HG03039 (cell line): ENCODE data around the gene DAP.

Experiments
- ATAC-seq: cut with Tn5 transposase; IDR thresholded peaks from one replicate; pipeline ENCODE4 v1.9.1; 2021; ENCODE audit warnings: mild to moderate bottlenecking, moderate library complexity; ENCODE audit not compliant: unreplicated experiment

DAP gene

DNA sequence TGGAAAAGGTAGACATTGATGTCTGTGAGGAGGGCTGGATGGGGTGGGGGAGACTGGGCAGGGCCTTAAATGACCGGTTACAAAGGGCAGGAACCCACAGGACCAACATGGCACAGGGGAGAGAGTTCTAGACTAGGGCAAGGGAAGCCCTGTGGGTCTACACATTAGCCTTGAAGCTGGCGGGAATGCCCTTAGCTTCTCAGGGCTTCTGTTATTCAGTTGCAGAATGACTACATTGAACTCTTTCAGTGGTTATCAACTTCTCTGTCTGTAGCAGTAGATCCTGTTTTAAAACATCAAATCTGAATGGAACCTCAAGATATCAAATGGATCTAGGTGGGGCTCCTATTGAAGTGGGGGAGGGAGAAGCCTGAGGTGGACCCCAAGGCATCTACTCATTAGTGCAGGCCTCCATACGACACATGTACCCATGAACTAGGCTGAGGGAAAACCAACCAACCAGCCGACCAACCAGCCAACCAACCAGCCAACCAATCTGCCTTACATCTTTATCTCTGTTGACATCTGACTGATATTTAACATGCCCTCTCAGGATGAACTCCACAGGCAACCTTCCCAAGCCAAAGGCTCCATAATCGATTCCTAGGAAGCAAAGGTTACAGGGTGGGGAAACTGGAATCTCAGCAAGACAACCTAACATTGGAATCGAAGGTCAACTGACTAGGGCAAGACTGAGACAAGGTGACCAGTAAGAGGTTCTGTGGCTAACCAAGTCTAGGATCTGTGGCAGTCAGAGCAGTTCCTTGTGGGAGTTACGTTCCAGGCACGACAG is 48.3 kb downstream of the DAP start:
- ATAC-seq: peak; percentile 95

DNA sequence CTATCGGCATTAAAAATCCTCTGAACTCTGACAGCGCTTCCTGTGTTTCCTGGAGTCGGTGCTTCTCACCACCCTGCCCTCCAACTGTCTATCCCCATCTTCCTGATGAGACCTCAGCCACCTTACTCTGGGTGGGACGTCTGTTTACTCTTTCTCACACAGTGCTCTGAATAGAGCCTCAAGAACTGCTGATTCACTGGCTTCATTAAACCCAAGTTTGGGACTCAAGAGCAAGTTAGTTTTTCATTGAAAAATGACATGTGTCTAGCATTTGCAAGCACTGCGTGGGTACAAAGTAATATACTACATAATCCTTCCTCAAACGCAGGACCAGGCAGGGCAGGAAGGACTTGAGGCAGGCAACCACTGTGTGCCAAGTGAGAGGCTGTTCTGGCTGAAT is 49.5 kb downstream of the DAP start:
- ATAC-seq: no peak

DNA sequence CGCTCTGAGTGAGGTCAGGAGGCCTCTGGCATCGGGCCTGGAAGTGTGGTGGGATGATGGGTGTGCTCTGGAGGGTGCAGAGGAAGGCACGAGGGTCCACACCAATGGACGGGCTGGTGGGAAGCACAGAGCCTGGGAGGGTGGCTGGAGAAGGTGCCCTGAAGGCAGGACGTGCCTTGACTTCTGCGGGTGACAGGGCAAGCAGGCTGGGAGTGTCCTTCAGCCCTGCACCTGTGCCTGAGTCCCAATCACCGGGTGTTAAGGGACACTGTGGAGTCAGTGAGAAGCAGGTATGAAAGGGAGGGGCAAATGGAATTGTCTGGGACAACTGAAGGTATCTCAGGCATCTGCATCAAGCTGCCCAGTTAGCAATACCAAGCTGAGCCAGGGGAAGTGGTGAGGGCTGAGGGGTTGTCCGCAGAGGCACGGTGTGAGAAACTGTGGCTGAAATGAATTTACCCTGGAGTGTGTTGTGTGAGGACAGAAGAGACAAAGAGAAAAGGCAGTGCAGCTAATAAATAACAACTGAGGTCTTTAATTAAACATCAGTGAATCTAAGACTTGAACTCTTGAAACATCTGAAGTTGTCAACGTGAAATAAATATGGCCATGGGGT is 50.4 kb downstream of the DAP start:
- no peak for ATAC-seq

DNA sequence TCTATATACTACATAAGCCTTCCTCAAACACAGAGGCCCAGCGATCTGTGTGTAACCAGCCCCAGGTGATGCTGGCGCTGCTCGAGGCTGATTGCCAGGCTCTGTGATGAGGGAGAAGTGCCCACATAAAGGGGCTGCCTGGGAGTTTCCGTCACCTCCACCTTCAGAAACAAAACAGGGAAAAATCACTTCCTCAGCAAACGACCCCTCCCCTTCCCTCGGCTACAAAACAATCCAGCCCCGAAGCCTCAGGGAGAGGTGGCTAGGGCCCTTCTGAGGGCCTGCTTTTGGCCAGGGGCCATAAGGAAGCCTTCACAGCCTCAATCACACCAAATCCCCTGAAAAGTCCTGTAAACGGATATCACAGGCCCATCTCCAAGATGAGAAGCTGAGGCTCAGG is 51.1 kb downstream of the DAP start:
- ATAC-seq: no peak

DNA sequence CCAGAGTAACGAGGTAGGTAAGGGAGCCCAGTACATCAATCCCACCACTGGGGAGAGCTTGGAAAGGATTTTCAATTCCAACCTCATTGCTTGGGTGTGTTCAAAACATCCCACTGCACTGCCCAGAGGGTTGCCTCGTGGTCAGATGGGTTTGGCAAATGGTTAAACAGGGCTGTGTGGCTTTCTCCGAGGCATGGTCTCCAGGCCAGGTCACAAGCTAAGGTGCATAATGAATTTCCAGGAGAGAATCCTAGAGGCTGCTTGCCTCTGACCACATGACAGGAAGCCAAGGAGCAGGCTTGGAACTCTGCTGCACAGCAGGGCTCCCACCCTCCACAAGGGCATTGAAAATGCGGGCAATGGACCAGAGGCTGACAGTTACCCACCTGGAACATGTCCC is 51.6 kb downstream of the DAP start:
- no peak for ATAC-seq

DNA sequence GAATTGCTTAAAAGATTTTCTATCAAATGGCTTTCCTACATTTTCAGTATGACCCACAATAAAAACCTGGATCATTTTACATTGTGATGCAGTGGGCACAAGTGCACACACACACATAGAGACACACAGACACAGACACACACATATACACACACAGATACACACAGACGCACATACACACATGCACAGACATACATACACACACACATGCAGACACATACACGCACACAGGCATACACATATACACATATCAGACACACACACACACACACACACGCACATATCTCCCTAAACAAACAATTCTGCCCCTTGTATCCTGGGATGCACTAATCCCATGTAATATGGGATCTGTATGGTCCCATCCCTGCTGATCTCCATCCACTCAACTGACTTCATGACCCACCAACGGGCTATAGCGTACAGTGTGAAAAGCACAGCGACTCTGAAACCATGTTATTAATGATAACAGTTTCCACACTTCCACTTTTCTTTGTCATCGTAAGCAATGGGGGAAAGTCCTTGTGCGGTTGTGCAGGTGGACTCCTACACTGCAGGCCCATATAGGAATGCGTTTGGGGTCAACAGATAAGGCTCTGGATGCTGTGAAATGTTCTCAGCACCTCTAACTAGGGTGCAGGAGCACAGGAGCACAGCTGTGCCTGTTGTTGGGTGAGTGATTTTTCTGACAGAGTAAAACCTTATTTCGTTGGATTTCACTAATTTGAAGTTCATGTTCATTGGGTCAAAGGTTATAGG is 52.7 kb downstream of the DAP start:
- ATAC-seq: no peak

DNA sequence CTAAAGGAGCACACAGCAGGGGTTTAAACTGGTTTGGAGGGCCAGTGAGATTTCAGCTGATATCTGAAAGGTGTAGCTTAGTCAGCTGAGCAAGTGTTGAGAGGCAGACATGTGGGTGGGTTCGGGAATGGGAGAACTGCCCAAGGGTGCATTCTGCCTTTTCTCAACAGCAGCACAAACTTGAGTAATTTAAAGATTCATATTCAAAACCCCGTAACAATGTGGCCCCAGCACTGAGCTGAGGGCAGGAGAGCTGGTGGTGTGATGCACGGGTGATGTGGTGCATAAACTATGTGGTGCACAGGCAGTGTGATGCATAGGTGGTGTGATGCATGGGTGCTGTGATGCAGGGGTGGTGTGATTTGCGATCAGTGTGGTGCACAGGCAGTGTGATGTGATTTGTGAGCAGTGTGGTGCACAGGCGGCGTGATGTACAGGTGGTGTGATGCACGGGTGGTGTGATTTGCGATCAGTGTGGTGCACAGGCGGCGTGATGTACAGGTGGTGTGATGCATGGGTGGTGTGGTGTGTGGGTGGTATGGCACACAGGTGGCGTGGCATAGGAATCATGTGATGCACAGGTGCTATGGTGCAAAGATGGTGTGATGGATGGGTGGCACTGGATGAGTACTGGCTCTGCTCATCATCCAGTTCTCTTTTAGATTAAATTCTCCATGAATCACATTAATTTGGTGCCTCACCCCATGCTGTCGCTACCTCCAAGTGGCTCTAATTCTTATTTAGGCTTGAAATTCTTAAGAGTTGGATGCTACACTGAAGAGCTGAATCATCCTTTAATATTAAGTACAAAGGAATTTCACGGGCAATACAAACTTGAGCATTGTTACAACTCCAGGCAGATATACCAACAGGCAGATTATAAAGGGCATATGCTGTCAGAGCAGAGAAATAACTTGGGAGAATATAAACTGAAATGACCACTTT is 53.6 kb downstream of the DAP start:
- no peak for ATAC-seq

DNA sequence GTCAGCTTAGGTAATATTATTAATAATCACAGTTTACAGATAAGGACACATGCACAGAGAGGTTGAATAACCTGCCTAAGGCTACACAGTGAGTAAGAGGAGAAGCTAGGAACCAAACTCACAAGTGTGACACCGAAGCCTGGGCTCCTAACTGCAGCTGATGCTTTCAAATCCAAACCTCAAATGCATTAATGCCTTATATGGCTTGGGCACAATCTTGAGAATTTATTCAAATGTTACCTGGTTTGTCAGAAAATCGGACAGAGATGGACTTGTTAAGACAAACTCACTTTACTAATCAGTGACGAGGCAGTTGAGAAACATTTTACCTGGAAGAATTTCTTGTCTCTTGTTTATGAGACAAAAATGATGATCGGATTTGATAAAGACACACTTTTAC is 54.7 kb downstream of the DAP start:
- no peak for ATAC-seq

DNA sequence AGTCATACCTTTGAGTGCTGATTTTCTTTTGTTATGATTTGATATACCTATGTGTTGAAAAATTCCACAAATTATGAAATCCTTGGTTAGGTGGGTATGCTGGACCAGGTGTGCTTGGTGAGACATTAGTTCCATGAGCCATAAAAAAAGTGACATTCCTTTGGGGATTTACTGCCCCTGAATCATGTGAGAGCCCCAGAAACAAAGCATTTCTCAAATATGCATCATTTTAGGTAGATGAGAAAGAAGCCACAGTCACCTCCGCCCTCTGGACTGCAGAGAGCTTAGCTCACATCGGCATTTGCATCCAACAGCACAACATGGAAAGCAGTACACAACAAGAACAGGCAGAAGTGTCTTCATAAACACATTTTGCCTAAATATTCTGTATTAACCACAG is 55.3 kb downstream of the DAP start:
- no peak for ATAC-seq

DNA sequence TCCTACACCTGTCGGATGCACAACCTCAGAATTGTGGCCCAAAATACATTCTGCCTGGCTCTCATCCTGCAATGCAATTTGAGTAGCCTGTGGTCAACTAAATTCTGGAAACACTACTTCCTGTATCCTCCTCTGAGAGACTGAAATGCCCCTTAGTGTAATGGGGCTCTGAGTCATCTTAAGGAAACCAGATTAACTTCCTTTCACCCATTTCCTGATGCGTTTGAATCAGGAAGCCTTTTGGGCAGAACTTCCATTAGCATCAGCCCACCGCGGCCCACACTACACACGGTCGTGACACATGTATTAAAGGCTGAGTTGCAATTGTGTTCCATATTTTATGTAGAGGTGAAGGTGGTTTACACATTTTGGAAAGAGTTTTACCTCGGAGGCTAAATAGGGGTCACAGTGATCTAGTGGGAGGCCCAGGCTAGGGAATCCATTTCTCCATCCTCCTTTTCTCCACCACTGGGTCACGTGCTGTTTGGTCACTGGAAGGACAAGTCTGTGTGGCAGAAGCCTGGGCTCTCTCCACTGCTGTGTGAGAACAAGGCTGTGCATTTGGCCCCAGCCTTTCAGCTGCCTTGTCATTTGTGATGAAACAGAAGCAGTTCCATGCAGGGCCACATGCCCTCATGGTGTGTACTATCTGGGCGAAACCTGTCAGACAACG is 55.9 kb downstream of the DAP start:
- ATAC-seq: no peak

DNA sequence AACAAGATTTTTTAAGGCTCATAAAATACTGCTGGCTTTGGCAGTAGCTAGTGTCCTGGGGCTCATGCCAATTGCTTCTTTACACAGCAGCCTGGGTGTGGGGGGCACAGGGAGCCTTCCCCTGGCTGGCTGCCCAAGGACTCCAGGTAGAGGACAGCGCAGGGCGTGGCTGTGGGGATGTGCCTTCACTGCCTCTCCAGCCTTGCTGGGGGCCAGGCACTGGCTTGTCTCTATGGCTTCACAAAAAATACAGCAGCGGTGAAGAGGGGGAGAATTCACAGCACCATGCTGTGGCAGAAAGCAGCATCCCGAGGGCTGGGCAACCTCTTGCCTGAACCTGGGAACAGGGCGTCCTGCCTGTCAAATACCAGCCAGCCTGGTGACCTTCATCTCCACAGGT is 57.4 kb downstream of the DAP start:
- no peak for ATAC-seq

DNA sequence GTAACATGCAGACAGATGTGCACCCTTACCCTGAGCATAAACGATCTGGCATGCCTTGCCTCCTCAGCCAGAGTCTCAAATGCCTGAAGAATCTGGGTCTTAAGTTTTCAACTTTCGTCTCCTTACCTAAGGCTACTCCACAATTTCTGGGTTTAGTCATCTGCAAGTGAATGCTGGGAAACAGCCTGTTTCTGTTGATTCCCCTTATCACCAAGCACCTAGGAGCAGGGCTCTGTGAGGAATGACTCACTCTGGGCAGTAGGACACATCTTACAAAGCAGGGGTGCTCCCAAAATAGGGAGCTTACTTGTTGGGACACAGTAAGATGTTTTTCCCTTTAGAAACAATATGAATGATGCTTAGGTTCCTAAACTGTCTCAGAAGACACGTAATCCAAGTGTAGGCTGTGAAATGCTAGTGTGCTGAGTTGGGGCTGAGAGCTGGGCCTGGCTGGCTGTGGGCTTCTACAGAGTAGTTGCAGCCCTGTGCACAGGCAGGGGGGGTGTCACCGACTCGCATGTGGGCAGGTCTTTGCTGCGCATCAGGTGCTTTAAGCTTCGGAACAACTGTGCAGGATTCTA is 58.0 kb downstream of the DAP start:
- no peak for ATAC-seq

DNA sequence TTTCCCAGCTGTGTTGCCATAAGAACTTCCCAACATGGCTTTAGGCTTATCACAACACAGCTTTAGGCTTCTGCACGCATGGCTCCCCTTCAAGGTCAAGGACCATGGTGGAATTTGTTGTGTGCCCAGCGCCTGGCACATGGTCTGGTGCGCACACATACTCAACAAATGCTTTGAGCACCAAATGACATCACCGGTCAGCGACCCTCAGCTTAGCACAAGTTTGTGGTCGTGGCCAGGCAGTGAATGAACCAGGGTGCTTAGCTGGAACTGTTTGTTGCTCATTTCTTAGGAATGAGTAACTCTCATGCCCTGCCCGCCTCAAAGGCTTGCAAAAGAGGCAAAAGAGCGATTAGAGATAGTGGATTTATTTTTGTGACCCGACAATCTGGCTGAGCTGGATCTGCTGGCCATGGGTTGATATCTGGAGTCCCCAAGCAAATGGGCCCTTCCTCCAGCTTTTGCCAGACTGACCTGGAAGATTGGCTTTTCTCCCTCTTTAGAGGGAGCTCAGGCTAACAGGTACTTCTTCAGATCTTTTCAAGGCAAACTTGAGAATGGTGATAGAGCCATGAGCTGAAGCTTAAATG is 58.9 kb downstream of the DAP start:
- ATAC-seq: no peak

DNA sequence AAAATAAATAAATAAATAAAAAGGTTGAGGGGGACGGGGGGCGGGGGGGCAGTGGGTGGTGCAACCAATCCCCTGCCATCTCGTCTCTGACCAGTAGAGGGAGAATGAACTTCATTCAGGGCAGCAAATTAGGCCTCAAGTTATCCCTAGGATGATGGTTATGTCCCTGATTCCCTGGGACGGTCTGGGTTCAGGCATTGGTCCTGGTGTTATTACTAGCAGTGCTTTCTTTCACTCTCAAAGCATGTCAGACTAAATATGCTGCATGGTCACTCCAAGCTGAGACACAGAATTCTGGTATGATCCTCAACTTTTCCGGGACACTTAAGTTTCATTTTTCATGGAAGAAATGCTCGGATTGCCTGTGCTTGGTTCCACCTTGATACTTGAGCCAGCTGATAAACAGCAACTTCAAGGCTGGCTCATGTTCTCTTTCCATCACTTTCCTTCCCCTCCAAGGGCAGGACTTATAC is 59.4 kb downstream of the DAP start:
- no peak for ATAC-seq

DNA sequence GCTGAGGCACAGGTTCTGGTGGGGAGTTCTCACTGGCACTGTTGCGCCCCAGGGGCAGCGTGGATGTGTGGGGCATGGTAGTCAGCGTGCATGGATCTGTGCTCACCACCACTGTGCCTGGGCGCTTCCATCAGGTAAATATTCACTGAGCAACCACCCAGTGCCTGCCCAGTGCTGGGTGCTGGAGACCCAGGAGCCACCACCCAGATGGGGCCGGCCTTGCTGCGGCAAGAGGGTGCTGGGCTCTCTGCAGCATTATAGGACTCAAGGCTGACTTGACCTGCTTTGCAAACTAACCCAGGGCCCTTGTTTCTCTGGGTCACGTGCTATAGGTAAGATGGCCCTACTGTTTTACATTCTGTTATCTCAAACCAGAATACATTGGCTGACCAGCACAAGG is 60.5 kb downstream of the DAP start:
- no peak for ATAC-seq

DNA sequence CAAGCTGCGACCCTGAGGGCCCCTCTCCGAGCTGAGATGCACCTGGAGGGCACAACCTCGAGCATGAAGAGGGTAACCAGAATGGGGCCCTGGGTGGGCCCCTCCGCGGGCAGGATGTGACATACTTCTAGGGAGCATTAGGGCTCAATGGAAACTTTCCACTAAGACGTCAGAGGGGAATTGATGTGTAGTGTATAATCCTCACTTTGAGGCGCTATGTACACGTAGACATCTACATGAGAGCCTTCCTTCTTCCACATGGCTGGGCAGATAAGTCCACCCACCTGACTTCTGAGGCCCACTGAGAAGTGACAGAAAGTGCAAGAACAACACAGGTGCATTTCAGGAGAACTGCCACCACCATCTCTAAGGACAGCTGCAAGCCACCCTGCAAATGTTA is 61.0 kb downstream of the DAP start:
- ATAC-seq: peak; percentile 49

DNA sequence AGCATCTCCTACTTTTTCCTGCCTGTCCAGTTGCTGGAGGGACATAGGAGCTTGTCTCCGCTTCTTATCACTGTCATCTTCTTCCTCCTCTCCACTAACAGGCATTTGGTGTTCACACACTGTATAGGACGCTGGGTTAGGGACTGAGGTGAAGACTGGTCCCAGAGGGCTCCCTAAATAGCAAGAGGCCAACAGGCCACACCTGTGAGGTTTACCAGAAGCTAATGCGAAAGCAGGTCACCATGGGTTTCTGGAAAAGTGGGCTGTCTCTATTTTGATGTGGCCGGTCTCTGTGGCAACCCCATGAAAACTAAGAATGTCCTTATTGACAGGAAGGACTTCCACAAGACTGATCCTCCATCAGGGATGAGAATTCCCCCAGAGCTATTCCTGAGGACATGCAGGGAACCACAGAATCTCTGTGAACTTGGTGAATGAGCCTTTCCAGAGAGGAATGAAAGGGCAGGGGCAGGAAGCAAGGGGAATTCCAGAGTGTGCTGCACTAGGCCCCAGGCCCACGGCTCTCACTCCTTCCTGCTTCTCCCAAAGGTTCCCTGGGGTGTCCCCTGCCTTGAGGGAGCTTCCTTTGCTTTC is 61.7 kb downstream of the DAP start:
- ATAC-seq: peak; percentile 48

DNA sequence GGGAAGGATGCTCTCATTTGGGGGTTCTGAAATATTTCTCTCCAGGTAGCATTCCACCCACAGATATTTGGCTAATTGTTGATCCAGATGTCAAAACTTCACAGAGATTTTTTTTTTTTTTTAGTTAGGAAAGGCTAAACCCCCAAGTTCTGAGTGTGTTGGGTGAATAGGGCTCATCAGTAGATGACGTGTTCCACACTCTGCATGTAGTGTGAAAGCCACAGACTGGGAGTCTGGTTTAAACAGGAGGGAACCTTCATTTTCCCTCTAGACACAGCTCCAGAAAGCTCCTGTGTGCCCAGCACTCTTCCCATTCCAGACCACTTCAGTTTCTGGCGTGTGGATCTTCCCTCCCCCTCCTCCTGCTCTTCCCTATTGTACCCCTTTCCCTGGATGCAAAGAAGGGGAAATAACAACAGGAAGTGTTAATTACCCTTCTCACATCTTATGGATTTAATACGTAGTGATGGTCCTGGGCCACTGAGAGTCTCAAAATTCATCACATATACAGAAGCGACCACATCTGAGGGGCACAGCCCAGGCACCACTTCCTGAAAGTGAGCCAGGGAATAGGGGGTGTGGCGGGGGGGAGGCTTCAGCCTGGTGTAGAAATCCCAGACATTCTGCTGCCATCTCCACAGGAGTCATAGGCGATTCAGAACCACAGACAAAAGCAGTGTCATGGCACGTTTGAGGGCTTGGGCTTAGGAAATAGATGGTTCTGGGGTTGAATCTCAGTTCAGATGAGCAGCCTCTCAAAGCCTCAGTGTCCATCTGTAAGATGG is 65.1 kb downstream of the DAP start:
- no peak for ATAC-seq
